Esophagus muscularis mucosa (tissue), 4 donors: Measurements from ENCODE around the gene CTIF.

Source experiments
- CTCF ChIP-seq, 3 experiments: fragments of 200-600 bp in 2 of 3; fragments of 450-650 bp in 1 of 3; sonication (generic) in 2 of 3; IDR thresholded peaks; one replicate each; pipeline ENCODE4 v1.5.1; 2017 to 2019; ENCODE audit warnings: antibody characterized with exemption in 3 of 3, mild to moderate bottlenecking in 2 of 3, moderate library complexity in 1 of 3
- EP300 ChIP-seq: sonication (generic); formaldehyde crosslinking; IDR thresholded peaks from one replicate; pipeline ENCODE4 v1.6.1; 2017; ENCODE audit warnings: antibody characterized with exemption
- POLR2A ChIP-seq: fragments of 450-650 bp; IDR thresholded peaks from one replicate; pipeline ENCODE4 v1.6.1; 2017; ENCODE audit warnings: antibody characterized with exemption, moderate library complexity, mild to moderate bottlenecking, low read depth
- POLR2AphosphoS5 ChIP-seq, 2 donors: sonication (generic); formaldehyde crosslinking; IDR thresholded peaks; one replicate each; pipeline ENCODE4 v1.6.1; 2017; ENCODE audit warnings: antibody characterized with exemption in 2 of 2

GRCh38 chr18:48683661-48684060 is 144.8 kb downstream of the CTIF start:
- TF ChIP-seq POLR2A (no peak), CTCF (IDR thresholded peaks at IDR 0.05) (no peak), POLR2AphosphoS5 (IDR thresholded peaks at IDR 0.05) (no peak), EP300 (no peak)
